Adipose tissue (tissue), 3 donors: ENCODE data around the gene PSMD3. TPM values are rescaled to one million over a fixed set of nuclear protein-coding genes. Genes with fewer than 3 reads are reported as not detected.
"Not testable (repeated sequence)": the region's sequence is repeated elsewhere in the genome, so short reads cannot be mapped to it uniquely, and the experiment has no call there.

ENCODE experiments used
- H3K27ac ChIP-seq: one replicate; pipeline ENCODE4 v1.5.1; 2013; ENCODE audit warnings: low read depth, low read length
- WGBS, 3 donors: extraction: QIAGEN DNeasy Blood & Tissue Kit; methylation state at CpG; one replicate each; pipeline ENCODE4 v1.1.7; 2013; 5-methylcytosine and 5-hydroxymethylcytosine counted together
- polyA plus RNA-seq, 3 donors: library from polyadenylated mRNA; stranded (reverse); fragments of 200-250 nt; gene quantifications; one replicate each; pipeline ENCODE4 v1.2.3, GENCODE V29; 2013
- donor health status: healthy with polysubstance abuse.
- donor health status: Bipolar disorder and iron deficiency.
- donor health status: healthy.

PSMD3 gene
- 10 to 100 TPM; 42.6 to 81.7 (median 54.8) TPM for polyA plus RNA-seq

DNA sequence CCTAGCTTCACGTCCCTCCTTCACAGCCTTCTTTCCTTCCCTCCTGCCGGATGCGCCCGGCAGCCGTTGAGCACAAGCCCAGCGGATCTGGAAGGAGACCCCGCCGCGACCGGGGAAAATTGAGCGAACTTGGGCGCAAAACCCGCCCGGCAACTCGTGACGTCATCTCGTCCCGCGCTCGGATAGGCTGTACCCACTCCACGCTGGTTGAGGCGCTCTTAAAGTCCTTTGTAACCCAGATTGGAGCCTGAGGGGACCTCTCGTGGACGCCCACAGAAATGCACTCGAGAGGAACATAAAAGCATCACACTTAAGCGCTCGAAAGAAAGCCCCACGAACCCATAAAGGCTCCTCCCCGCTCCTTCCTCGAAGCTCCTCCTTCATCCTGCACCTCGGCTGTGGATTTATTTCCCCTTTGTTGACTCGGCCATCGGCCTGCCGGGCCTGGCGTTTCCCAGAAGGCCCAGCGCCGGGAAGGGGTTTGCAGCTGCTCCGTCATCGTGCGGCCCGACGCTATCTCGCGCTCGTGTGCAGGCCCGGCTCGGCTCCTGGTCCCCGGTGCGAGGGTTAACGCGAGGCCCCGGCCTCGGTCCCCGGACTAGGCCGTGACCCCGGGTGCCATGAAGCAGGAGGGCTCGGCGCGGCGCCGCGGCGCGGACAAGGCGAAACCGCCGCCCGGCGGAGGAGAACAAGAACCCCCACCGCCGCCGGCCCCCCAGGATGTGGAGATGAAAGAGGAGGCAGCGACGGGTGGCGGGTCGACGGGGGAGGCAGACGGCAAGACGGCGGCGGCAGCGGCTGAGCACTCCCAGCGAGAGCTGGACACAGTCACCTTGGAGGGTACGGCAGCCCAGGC is at the start of gene PSMD3:
Gene PSMD3, plus strand, starts transcription at position 457 of the 856 bp plus-strand sequence. Its CDS starts 164 bp downstream, at position 621.
- no peak within 1 kb of the TSS for H3K27ac ChIP-seq
- 0 to 1% (median 0%) methylated on average over 83 to 84 of the region's 84 CpGs for WGBS, 3 donors

DNA sequence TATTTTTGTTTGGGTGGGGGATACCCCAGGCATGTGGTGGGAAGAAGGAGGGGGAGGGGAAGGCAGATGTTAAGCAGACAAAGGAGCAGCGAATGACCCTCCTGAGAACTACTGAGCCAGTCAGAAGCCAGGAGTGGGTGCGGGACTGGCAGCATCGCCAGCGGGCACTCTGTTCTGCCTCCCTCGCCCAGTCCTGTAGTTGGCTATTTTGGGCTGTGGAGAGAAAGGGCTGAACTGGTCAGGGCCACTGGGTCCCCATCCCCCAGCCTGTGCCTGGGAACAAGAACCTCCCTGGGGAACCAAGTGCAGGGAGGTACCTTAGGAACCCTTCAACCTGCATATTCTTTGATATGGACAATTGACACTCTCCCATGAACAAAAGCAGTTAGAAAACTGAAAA is 46.7 kb upstream of the PSMD3 start:
- H3K27ac ChIP-seq: no peak overlapping the region
- WGBS, 3 donors: 72 to 84% (median 80%) methylated on average over 5 of the region's 5 CpGs

DNA sequence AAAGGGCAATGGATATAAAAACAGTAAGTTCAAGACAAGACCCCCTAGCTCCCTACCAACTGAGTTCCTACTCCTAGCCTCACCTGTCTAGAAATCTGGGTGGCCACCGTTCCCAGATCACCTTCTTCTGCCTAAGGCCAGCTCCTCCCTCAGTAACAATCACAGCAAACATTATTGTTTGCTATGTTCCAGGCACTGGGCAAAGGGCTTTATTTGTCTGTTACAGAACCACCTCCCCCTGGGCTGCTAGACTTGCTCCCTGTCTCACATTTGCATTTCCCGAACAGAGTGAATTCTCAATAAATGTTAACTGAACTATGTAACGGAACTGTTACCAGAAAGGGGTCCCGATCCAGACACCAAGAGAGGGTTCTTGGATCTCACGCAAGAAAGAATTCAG is 46.3 kb upstream of the PSMD3 start:
- H3K27ac ChIP-seq: no peak overlapping the region
- 75 to 85% (median 78%) methylated on average over 5 of the region's 5 CpGs for WGBS, 3 donors

DNA sequence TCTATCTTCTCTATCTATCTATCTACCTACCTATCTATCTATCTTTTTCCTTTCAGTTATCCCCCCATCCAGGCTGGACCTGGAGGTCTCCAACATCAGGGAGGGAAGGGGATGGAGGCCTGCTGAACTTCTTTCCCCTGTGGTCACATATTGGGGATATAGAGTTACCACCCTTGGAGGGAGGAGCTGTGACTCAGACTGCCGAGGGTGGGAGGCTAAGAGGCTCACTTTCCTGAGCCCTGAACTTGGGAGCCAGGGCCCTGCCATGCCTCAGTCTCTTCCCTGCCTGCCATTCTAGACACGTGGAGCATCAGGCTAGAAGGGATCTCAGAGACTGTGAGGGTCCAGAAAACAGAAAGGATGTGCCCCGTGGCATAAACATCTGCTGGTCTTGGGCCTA is 44.7 kb upstream of the PSMD3 start:
- H3K27ac ChIP-seq: no peak overlapping the region
- 61 to 74% (median 68%) methylated on average over 3 of the region's 3 CpGs for WGBS, 3 donors

DNA sequence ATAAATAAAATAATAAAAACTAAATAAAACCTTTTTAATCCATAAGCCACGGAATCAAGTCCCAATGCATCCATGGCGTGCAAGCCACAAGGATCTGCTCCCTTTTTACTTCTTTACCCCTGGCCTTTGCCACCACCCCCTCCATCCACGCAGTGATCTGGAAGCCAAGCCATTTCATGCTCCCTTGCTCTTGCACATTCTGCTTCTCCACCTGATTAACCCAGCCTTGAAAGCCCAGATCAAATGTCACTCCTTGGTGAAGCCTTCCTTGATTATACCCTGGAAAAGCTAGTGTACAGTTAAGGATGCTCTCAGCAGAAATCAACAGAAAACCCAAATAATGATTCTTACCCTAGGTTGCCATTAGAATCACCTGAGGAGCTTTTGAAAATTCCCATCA is 43.2 kb upstream of the PSMD3 start:
- no peak overlapping the region for H3K27ac ChIP-seq
- WGBS, 3 donors: 96% methylated on average over 3 of the region's 3 CpGs

DNA sequence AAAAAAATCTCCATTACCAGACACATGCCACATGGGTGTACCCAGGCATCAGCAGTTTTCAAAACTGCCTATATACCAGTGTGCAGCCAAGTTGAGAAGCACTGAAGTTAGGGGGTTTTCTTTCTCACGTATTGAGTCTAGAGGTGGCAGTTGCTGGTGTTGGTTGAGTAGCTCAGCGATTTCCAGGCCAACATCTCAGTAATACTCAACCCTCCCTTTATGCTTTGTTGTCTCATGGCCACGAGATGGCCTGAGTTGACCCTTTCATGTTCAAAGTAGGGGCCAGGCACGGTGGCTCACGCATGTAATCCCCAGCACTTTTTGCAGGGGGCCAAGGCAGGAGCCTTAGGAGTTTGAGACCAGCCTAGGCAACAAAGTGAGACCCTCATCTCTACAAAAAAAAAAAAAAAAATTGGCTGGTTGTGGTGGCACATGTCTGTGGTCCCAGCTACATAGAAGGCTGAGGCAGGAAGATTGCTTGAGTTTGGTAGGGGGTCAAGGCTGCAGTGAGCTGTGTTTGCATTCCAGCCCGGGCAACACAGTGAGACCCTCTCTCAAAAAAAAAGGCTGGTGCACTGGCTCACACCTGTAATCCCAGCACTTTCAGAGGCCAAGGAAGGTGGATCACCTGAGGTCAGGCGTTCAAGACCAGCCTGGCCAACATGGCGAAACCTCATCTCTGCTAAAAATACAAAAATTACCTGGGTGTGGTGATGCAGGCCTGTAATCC is 42.3 kb upstream of the PSMD3 start:
- 67 to 79% (median 74%) methylated on average over 8 of the region's 8 CpGs for WGBS, 3 donors
- no peak overlapping the region for H3K27ac ChIP-seq

DNA sequence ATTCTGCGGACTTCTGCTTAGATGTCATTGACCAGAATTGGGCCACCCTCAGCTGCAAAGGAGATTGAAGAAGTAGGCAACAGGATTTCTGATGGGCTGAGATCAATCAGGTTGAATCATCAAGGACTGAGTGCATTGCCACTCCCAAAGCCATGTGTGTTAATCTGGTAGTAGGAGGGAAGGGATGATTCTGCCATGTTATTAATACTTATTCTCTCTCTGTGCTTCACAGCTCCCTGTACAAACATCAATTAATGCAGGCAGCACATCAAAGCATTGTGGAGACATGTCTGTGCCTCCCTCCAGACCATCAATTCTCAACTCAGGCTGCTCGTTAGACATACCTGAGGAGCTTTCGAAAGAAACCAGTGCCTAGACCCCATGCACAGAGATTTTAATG is 41.5 kb upstream of the PSMD3 start:
- H3K27ac ChIP-seq: no peak overlapping the region
- WGBS, 3 donors: 84 to 90% (median 87%) methylated on average over 3 of the region's 3 CpGs

DNA sequence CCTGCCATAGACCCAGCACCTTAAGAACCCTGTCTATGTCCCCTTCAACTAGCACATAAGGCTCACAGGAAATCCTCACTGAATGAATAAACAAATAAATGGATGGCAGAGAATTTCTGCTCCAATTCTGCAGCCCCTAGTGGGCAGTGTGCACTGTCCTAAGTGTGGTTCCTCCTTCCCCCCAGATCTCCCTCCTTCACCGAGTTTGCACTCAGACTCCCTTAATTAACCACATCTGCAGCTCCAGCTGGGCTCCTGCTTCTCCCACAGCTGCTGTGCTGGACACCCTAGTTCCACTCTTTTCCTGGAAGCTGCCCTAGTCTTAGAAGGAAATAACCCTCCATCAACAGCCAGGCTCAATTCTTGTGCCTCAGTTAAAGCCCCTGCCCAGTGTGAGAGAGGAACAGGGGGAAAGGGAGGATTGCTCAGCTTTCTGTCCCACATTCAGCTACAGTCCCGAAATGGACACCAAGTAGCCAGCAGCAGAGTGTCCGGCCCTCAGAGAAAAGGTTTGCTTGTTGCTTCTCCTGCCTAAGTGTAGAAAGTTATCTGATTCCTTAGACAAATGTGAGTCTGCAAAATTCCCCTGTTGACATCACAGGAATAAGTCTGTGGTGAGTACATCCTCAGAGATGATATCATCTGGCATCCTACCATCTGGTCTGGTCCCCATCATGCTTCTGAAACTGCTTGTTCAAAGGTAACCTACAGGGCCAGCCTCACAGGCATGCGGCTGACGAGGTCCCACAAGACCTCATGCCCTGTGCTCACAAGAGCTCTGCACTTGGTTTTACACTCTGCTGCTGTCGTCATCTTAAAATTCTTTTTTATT is 40.8 kb upstream of the PSMD3 start:
- 46 to 56% (median 51%) methylated on average over 6 of the region's 6 CpGs for WGBS, 3 donors
- no peak overlapping the region for H3K27ac ChIP-seq

DNA sequence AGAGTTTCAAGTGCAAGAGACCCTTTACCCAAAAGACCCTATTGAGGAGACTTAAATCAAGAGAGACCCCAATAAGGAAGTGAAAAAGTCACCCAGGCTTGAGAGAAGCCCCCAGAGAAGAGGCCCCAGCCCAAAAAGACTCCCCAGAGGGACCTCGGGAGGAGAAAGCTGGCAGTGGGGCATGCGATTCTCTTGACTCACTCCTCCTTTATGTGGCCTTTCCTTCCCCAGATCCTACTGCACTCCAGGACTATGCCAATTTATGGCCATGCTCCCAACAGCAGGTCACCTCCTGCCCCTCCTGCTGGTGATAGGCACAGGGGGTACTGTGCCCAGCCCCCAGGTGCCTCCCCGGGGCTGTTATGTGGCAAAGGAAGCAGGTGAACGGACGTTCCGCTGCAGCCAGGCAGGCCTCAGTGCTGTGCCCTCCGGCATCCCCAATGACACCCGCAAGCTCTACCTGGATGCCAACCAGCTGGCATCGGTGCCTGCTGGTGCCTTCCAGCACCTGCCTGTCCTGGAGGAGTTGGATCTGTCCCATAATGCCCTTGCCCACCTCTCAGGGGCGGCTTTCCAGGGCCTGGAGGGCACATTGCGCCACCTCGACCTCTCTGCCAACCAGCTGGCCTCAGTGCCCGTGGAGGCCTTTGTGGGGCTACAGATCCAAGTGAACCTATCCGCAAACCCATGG is 36.8 kb upstream of the PSMD3 start:
- 87 to 91% (median 88%) methylated on average over 14 of the region's 14 CpGs for WGBS, 3 donors
- no peak overlapping the region for H3K27ac ChIP-seq

DNA sequence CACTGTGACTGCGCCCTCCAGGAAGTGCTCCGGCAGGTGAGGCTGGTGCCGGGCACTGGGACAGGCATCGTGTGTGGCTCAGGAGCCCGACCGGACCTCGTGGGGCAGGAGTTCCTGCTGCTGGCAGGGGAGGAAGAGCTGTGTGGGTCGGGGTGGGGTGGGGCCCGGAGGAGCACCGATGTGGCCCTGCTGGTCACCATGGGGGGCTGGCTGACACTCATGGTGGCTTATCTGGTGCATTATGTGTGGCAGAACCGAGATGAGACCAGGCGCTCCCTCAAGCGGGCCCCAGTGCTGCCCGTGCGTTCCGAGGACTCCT is 36.3 kb upstream of the PSMD3 start:
- 83 to 87% (median 86%) methylated on average over 16 of the region's 16 CpGs for WGBS, 3 donors
- no peak overlapping the region for H3K27ac ChIP-seq

DNA sequence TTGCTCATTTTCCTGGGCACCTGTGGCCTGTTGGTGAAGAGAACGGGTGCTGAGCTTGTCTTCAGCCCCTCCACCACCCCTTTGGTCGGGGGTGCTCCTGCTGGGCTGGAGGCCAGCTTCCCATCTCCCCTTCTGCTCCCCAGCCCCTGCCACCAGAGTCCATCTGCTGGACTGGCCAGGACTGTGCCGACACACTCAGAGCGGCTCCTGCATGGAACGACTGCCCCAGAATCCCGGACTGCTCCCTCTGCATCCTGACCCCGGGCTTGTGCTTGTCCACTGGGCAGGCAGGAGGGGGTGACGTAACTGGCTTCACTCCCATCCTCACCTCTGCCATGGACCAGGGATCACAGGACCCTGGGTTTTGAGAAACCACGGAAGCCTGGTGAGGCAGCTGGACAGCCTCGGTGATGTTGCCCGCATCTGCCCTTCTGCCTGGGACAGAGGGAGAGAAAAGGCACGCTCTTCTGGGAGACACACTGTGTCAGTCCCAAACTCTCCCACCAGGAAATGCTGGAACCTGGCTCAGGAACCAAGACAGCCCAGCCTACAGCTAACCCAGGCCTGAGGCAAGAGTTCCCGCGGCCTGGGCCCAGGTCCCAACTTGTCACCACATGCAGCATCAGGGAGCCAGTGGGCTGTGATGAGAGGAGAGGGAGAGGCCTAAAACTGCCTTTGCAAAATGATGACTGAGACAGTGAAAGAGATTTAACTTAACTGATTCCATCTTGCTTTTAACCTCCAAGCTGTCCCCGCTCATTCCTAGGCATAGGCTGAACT is 33.9 kb upstream of the PSMD3 start:
- H3K27ac ChIP-seq: no peak overlapping the region
- WGBS, 3 donors: 82 to 88% (median 85%) methylated on average over 12 to 15 of the region's 15 CpGs

DNA sequence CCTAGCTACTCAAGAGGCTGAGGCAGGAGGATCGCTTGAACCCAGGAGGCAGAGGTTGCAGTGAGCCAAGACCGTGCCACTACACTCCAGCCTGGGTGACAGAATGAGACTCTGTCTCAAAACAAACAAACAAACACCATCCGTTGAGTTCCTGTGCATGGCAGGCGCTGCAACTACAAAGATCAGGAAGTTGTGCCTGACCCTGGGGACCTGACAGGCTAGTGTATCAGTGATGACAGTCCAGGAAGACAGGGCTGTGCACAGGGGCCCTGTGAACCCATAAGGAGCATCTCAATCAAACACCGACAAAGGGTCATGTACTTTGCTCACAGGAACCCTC is 32.1 kb upstream of the PSMD3 start:
- 64 to 79% (median 79%) methylated on average over 5 of the region's 5 CpGs for WGBS, 3 donors
- H3K27ac ChIP-seq: not testable (repeated sequence)

DNA sequence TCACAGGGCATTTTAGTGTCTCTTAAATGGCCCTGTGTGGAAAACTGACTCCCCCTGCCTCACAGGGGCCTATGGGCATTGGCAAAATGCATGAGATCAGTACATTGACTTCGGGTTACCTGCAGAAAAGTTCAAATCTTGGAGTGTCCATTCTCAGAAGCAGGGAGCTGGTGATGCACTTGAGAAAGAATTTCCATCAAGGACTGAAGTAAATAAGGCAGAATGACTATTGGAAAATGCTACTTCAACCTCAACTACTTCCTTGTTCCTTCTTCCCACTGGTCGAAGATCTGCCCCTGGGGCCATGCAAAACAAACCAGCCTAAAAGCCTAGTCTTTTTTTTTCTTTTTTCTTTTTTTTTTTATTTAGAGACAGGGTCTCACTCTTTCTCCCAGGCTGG is 31.6 kb upstream of the PSMD3 start:
- no peak overlapping the region for H3K27ac ChIP-seq
- 62 to 85% (median 71%) methylated on average over 2 of the region's 2 CpGs for WGBS, 3 donors

DNA sequence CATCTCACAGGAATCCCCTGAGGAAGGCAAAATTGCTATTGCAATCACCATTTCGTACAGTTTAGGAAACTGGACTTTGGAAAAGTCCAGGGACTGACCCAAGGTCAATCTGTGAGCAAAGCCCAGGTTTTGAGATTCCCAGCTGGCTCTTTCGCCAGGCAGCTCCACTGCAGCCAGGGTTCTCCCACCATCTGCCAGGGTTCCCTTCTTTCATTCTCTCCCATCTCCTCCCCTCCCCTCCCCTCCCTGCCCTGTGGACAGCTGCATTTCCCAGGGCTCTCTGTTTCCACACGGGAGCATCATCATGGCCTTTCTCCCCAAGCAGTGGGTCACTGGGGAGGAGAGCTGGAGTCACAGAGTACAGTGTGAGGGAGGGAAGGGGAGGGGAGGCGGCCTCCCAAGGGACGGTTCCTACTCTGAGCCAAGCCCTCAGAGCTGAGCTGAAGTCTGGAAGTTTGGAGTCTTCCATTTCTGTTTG is 29.7 kb upstream of the PSMD3 start:
- H3K27ac ChIP-seq: no peak overlapping the region
- WGBS, 3 donors: 38 to 55% (median 55%) methylated on average over 5 of the region's 5 CpGs

DNA sequence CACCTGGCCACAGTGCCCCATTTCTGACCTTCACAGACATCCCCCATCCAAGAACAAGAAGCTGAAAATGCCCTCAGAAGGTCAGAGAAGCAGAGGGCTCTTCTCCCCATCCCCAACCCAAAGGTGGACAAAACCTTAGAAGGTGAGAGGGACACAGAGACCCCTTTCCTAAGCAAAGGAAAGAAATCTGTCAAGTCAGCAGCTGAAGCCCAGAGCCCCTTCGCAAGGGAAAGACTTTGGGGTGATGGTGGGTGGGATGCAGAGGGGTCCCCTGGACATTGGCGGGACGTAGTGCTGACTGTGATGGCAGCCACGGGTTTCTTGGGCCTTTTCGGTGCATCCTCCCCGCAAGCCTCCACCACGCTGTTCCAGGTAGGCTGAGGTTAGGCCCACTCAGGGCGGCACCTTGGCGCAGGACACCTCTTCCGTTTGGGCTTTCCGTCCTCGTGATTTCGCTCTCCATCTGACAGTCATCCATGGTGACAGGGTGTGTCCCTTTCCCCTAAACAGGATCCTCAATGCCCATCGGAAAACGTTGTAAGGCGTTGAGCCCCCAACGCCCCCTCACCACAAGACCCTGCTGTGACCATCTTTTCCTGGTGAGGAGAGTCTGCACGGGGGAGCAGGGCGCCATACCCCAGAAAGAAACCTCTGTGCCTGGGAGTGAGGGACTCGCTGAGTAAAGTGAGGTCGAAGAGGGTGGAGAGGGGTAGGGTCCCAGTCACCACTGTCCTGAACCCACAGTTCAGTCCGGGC is 28.5 kb upstream of the PSMD3 start:
- no peak overlapping the region for H3K27ac ChIP-seq
- 60 to 66% (median 63%) methylated on average over 21 to 22 of the region's 22 CpGs for WGBS, 3 donors

DNA sequence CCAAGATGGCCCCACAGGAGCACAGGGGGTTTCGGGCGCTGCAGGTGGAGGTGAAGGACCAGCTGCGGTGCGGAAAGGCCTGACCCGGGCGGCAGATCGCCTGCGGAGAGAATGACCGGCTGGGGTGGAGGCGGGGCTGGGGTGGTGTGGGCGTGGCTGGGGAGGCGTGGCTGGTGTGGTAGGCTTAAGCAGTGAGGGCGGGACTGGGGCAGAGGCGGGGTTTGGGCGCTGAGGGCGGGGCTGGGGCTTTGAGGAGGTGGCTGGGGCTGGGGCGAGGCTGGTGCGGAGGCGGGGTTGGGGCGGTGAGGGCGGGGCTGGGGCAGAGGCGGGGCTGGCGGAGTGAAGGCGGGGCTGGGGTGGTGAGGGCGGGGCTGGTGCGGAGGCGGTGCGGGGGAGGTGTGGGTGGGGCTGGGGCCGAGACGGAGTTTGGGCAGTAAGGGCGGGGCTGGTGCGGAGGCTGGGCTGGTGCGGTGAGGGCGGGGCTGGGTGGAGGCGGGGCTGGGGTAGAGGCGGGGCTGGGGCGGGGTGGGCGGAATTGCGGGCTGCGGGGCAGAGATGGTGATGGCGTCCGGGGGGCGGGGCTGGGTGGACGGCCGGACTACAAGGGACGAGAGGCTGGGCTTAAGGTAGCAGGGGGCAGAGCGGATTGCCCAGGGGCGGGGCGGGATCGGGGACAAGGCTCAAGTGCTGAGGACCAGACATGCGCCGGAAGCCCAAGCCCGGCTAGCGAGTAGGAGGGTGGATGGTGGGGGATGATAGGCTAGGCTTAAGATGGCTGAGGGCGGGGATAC is 27.7 kb upstream of the PSMD3 start:
- WGBS, 3 donors: 1% methylated on average over 25 to 51 of the region's 55 CpGs
- H3K27ac ChIP-seq: no peak overlapping the region
